Measurements from ENCODE around the gene PPP1R1C. TPM values are rescaled to one million over a fixed set of nuclear protein-coding genes. Genes with fewer than 3 reads are reported as not detected.

PPP1R1C gene
- total RNA-seq, 4 donors from 2014 or later, result 1.5 to 6.3 TPM; not detected in 2

DNA sequence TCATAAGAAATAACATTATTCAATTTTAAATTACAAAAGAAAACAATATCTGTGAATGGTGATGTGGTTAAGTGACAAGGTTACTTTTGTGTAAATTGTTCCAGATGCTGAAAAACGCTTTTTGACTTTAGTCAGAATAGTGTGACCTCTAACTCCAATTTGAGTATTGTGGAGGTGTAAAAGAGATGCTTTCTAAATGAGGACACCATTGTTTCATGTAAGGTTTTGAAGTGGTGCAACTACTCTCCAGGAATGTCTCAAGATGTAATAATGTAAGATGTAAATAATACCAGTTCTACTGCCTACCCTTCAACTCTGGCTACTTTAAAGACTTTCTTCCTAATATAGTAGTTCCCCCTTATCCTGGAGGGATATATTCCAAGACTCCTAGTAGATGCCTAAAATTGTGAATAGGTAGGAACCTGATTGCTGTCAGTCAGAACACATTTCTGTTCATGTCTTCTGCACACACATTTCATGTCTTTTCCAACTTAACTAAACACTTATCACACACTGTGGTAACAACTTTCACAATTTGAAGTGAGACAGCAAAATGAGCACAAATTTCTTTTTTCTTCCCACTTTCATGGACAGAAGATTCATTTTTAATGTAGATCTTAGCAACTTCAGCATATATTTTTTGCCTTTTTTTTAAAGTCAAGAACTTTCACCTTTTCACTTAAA, 39.1 kb upstream of the PPP1R1C start:
- intact Hi-C loops (cut with DNase I; ENCODE audit: low total_unique reads), result no loop called here
- no peak for TF ChIP-seq POLR2A (IDR thresholded peaks at IDR 0.05)
- TF ChIP-seq, protein P1, sequence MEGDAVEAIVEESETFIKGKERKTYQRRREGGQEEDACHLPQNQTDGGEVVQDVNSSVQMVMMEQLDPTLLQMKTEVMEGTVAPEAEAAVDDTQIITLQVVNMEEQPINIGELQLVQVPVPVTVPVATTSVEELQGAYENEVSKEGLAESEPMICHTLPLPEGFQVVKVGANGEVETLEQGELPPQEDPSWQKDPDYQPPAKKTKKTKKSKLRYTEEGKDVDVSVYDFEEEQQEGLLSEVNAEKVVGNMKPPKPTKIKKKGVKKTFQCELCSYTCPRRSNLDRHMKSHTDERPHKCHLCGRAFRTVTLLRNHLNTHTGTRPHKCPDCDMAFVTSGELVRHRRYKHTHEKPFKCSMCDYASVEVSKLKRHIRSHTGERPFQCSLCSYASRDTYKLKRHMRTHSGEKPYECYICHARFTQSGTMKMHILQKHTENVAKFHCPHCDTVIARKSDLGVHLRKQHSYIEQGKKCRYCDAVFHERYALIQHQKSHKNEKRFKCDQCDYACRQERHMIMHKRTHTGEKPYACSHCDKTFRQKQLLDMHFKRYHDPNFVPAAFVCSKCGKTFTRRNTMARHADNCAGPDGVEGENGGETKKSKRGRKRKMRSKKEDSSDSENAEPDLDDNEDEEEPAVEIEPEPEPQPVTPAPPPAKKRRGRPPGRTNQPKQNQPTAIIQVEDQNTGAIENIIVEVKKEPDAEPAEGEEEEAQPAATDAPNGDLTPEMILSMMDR (IDR thresholded peaks at IDR 0.05), result no peak
- DNase-seq (ENCODE audit: low spot score in 2 of 2), result no peak
- 63 to 66% methylated on average over 1 of the region's 1 CpG for WGBS, 2 donors
- H3K4me3 ChIP-seq (ENCODE audit: low read depth, poor library complexity, severe bottlenecking), result no peak overlapping the region

DNA sequence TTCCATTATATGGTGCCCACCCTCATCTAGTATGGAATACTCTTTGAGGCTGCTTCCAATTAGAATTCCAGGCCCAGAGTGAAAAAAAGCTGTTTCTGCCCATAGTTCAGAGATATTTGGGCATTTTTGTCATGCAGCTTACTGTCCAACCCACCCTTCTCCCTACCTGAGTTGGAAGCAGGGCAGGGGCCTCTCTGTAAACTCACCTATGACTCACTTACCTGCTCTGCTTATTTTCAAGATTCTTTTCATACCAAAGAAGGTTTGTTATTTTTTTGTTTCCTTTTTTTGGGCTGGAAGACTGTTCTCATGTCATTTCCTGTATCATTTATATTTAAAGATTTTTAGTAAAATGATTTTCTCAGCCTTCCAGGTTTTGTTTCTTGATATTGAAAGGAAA, 38.4 kb upstream of the PPP1R1C start:
- DNase-seq (ENCODE audit: low spot score in 2 of 2), result no peak
- no peak for TF ChIP-seq POLR2A (IDR thresholded peaks at IDR 0.05)
- TF ChIP-seq, protein P1 (IDR thresholded peaks at IDR 0.05), result no peak
- intact Hi-C loops (cut with DNase I; ENCODE audit: low total_unique reads), result no loop called here
- H3K4me3 ChIP-seq (ENCODE audit: low read depth, poor library complexity, severe bottlenecking), result no peak overlapping the region

DNA sequence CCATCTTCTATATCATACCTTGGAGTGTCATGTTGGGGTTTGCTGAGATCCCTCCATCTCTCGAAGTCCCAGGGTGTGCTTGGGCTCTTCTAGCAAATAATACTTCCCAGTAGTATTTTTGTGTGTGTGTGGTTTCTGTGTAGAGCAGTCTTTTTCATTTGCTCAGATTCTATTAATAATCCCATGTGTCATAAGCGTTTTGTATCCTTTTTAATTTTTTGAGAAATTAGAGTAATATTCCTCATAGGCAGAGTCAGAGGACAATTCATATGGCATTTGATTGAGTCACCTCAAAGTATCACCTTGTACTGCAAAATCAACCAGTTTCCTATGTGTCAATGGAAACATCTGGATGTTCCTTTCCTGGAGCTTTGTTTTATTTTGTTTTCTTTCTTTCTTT, 37.4 kb upstream of the PPP1R1C start:
- 86 to 88% methylated on average over 2 of the region's 2 CpGs for WGBS, 2 donors
- no peak overlapping the region for H3K4me3 ChIP-seq (ENCODE audit: low read depth, poor library complexity, severe bottlenecking)
- DNase-seq (ENCODE audit: low spot score in 2 of 2), result no peak

DNA sequence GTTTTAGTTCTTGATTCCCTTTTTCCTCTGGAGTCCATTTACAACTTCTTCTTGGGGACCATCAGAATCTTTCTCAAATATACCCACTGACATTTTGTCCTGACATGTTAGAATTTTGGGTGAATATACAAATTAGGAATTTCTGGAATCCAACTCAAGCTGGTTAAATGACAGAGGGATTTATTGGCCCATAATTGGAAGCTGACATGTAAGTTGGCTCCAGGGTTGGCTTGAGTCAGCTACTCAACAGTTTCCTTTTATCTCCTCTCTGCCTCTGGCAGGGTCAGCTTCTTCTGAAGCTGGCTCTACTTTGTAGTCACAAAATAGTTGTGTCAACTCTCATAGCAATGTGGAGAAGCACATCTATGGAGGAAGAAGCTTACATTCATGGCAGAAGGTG, 36.6 kb upstream of the PPP1R1C start:
- TF ChIP-seq, protein P1 (IDR thresholded peaks at IDR 0.05), result no peak
- TF ChIP-seq POLR2A (IDR thresholded peaks at IDR 0.05), result no peak
- DNase-seq (ENCODE audit: low spot score in 2 of 2), result no peak
- H3K4me3 ChIP-seq (ENCODE audit: low read depth, poor library complexity, severe bottlenecking), result no peak overlapping the region
- intact Hi-C loops (cut with DNase I; ENCODE audit: low total_unique reads), result no loop called here

More for the DNA sequence above, 37.4 kb upstream of the PPP1R1C start:
- intact Hi-C loops (cut with DNase I; ENCODE audit: low total_unique reads), result no loop called here
- no peak for TF ChIP-seq POLR2A (IDR thresholded peaks at IDR 0.05)
- TF ChIP-seq, protein P1 (IDR thresholded peaks at IDR 0.05), result no peak

DNA sequence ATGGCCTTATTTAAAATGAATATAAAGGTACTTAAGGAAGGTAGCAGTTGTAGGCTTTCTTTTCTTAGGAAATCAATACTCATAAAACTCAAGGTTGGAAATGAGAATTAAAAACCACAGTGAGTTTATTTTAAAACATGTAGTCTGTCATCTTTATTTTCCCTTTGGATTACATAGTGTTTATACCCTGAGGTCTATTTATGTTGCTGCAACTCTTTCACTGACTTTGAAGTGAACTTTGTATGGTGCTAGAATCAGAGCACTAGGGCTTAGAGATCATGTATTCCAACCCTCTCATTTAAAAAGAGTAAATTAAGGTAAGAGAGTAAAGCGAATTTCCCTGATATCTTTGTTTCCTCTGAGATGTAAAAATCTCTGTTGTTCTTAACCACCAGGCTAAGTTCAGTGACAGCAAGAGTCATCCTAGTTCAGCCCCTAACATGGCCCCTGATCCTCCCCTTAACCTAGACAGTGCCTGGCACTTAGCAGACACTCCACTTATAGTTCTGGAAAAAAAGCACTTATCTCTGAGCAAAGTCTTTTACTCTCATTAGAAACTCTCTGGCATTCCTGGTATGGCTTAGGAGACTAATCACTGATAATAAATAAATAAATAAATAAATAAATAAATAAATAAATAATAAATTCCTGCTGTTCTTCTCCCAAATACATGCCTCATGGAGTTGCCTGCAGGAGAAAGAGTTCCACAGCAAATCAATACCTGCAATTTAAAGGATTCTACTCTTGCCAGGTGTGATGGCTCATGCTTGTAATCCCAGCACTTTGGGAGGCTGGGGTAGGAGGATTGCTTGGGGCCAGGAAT, 33.0 kb upstream of the PPP1R1C start:
- no peak overlapping the region for H3K4me3 ChIP-seq (ENCODE audit: low read depth, poor library complexity, severe bottlenecking)
- no peak for DNase-seq (ENCODE audit: low spot score in 2 of 2)
- intact Hi-C loops (cut with DNase I; ENCODE audit: low total_unique reads), result no loop called here
- 65 to 81% methylated on average over 1 of the region's 1 CpG for WGBS, 2 donors
- TF ChIP-seq POLR2A (IDR thresholded peaks at IDR 0.05), result no peak
- TF ChIP-seq, protein P1 (IDR thresholded peaks at IDR 0.05), result no peak
